ENCODE results near the gene GALNT3. TPM values are rescaled to one million over a fixed set of nuclear protein-coding genes. Genes with fewer than 3 reads are reported as not detected.

Gene GALNT3
- total and polyA plus RNA-seq, 4 donors: 0.29 to 2.3 (median 1.6) TPM

DNA sequence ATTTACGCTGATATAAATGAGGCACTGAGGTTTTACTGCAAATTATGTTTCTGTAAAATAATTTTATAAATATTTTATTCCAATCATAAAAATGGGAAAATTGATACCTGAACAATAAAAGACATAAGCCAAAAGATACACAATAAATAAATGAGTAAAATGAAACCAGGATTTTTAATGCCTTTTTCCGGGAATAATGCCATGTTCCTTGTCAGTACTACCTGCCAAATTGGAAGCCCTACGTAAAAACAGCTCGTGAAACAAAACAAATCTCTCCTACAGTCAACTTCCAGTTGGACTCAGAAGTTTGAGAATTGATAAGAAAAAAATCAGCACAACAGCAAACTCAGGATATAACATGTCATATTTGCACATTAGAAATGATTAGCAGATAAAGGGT is 18.0 kb downstream of the GALNT3 start:
- TF ChIP-seq SP1 (IDR thresholded peaks at IDR 0.05): no peak
- no peak overlapping the region for H3K27ac ChIP-seq (ENCODE audit: low read depth in 1 of 2, low read length in 2 of 2)
- H3K27me3 ChIP-seq (ENCODE audit: control insufficient read depth in 4 of 4, insufficient read depth in 4 of 4, low read length in 3 of 4): no peaks in the 10 kb centered on the region
- no peak overlapping the region for H3K9ac ChIP-seq (ENCODE audit: low read depth in 1 of 2, low read length in 2 of 2)
- 31% methylated on average over 4 of the region's 4 CpGs for WGBS
- peaks cover 0 to 12% (median 10%) of the 10 kb centered on the region in 4 donors for H3K4me1 ChIP-seq (ENCODE audit: control insufficient read depth in 4 of 4, insufficient read depth in 4 of 4, low read length in 3 of 4)
- H3K36me3 ChIP-seq (ENCODE audit: control insufficient read depth in 4 of 4, insufficient read depth in 3 of 4, low read depth in 1 of 4, low read length in 3 of 4): no peaks in the 10 kb centered on the region
- DNase-seq (ENCODE audit: low spot score): no peak
- H3K4me3 ChIP-seq (ENCODE audit: low read depth in 1 of 3, low read length in 3 of 3): no peak overlapping the region
- no peaks in the 10 kb centered on the region for H3K9me3 ChIP-seq (ENCODE audit: control insufficient read depth in 4 of 4, low read length in 3 of 4)

GRCh38 chr2:165773684-165774083 is 20.4 kb downstream of the GALNT3 start:
- 89% methylated on average over 2 of the region's 2 CpGs for WGBS
- H3K9ac ChIP-seq (ENCODE audit: low read depth in 1 of 2, low read length in 2 of 2): no peak overlapping the region
- TF ChIP-seq YY1 (IDR thresholded peaks at IDR 0.05) (no peak), ZBTB33 (IDR thresholded peaks at IDR 0.05) (no peak), NR2F2 (IDR thresholded peaks at IDR 0.05) (no peak), EGR1 (IDR thresholded peaks at IDR 0.05; ENCODE audit: low read depth in 2 of 2) (no peak), FOXA2 (IDR thresholded peaks at IDR 0.05) (no peak), FOXA1 (IDR thresholded peaks at IDR 0.05) (no peak), RXRA (IDR thresholded peaks at IDR 0.05) (no peak), GABPA (IDR thresholded peaks at IDR 0.05 in 1 of 2, conservative IDR thresholded peaks at IDR 0.05 in 1 of 2) (no peak), RAD21 (IDR thresholded peaks at IDR 0.05) (no peak), HNF4G (IDR thresholded peaks at IDR 0.05) (no peak), JUND (IDR thresholded peaks at IDR 0.05) (no peak), MAX (IDR thresholded peaks at IDR 0.05) (no peak), SP1 (IDR thresholded peaks at IDR 0.05) (no peak), ATF3 (IDR thresholded peaks at IDR 0.05) (no peak), HNF4A (conservative IDR thresholded peaks at IDR 0.05) (no peak)
- TF ChIP-seq, protein P1, sequence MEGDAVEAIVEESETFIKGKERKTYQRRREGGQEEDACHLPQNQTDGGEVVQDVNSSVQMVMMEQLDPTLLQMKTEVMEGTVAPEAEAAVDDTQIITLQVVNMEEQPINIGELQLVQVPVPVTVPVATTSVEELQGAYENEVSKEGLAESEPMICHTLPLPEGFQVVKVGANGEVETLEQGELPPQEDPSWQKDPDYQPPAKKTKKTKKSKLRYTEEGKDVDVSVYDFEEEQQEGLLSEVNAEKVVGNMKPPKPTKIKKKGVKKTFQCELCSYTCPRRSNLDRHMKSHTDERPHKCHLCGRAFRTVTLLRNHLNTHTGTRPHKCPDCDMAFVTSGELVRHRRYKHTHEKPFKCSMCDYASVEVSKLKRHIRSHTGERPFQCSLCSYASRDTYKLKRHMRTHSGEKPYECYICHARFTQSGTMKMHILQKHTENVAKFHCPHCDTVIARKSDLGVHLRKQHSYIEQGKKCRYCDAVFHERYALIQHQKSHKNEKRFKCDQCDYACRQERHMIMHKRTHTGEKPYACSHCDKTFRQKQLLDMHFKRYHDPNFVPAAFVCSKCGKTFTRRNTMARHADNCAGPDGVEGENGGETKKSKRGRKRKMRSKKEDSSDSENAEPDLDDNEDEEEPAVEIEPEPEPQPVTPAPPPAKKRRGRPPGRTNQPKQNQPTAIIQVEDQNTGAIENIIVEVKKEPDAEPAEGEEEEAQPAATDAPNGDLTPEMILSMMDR (IDR thresholded peaks at IDR 0.05; ENCODE audit: low read depth, low read length, missing input control): no peak
- TF ChIP-seq, protein P2, sequence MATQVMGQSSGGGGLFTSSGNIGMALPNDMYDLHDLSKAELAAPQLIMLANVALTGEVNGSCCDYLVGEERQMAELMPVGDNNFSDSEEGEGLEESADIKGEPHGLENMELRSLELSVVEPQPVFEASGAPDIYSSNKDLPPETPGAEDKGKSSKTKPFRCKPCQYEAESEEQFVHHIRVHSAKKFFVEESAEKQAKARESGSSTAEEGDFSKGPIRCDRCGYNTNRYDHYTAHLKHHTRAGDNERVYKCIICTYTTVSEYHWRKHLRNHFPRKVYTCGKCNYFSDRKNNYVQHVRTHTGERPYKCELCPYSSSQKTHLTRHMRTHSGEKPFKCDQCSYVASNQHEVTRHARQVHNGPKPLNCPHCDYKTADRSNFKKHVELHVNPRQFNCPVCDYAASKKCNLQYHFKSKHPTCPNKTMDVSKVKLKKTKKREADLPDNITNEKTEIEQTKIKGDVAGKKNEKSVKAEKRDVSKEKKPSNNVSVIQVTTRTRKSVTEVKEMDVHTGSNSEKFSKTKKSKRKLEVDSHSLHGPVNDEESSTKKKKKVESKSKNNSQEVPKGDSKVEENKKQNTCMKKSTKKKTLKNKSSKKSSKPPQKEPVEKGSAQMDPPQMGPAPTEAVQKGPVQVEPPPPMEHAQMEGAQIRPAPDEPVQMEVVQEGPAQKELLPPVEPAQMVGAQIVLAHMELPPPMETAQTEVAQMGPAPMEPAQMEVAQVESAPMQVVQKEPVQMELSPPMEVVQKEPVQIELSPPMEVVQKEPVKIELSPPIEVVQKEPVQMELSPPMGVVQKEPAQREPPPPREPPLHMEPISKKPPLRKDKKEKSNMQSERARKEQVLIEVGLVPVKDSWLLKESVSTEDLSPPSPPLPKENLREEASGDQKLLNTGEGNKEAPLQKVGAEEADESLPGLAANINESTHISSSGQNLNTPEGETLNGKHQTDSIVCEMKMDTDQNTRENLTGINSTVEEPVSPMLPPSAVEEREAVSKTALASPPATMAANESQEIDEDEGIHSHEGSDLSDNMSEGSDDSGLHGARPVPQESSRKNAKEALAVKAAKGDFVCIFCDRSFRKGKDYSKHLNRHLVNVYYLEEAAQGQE (IDR thresholded peaks at IDR 0.05): no peak
- H3K4me3 ChIP-seq (ENCODE audit: low read depth in 1 of 3, low read length in 3 of 3): no peak overlapping the region
- no peak overlapping the region for H3K27ac ChIP-seq (ENCODE audit: low read depth in 1 of 2, low read length in 2 of 2)
- H3K9me3 ChIP-seq (ENCODE audit: control insufficient read depth in 4 of 4, low read length in 3 of 4): no peaks in the 10 kb centered on the region
- DNase-seq (ENCODE audit: low spot score): no peak
- peaks cover 0 to 11% (median 10%) of the 10 kb centered on the region in 4 donors for H3K4me1 ChIP-seq (ENCODE audit: control insufficient read depth in 4 of 4, insufficient read depth in 4 of 4, low read length in 3 of 4)
- H3K27me3 ChIP-seq (ENCODE audit: control insufficient read depth in 4 of 4, insufficient read depth in 4 of 4, low read length in 3 of 4): no peaks in the 10 kb centered on the region
- no peaks in the 10 kb centered on the region for H3K36me3 ChIP-seq (ENCODE audit: control insufficient read depth in 4 of 4, insufficient read depth in 3 of 4, low read depth in 1 of 4, low read length in 3 of 4)
